Measurements from ENCODE around the gene SLC44A3.
A peak's percentile ranks its signal among the peaks of the same experiment; 100 is the strongest.

Gene SLC44A3

DNA sequence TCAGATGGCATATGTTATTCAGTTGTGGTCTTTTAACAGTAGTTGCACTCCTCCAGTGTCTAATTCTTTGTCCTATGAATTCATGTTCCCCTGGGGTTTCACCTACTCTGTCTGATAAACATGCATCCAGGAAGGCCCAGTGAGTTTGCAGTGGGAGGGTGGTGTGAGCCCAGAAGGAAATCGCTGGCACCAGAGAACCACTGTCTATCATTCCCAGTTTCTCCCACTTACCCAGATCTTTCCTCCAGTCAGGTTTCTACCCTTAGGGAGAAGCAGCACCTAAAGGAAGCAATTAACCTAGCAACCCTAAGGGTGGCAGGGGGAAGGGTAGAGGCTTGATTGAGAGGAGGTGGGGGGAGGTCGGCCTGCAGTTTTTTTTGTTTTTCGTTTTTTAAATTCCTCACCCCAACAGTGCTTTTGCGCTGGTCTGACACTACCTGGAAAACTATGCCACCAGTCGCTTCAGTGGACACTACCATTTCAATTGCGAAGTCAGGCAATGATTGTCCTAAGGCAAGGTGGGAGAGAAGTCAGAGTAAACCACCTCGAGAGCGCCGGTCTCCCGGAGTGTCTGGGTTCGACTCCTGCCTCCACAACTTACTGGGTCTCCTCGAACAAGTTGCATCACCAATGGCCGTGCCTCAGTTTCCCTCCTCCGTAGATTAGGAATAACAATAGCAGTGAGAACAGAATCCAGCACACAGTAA is 766 bp upstream of the SLC44A3 start:
- H3K9ac ChIP-seq (ENCODE audit: low read length) = no peak overlapping the region
- H3F3A ChIP-seq (ENCODE audit: insufficient read depth, low read length) = no peaks in the 10 kb centered on the region
- H3K27ac ChIP-seq (ENCODE audit: low read length) = no peak overlapping the region
- no peaks in the 10 kb centered on the region for H3K79me2 ChIP-seq (ENCODE audit: low read length)
- H3K4me1 ChIP-seq (ENCODE audit: low read length) = no peaks in the 10 kb centered on the region
- peak overlapping the region; percentile 38; the same call in 1 of the 2 replicates for H2AFZ ChIP-seq (ENCODE audit: low read length)
- TF ChIP-seq EZH2 (optimal IDR thresholded peaks at IDR 0.05; ENCODE audit: low read depth, low read length) (no peak), EZH2phosphoT487 (IDR thresholded peaks at IDR 0.05; ENCODE audit: low read length) (no peak)
- TF ChIP-seq, protein P1, sequence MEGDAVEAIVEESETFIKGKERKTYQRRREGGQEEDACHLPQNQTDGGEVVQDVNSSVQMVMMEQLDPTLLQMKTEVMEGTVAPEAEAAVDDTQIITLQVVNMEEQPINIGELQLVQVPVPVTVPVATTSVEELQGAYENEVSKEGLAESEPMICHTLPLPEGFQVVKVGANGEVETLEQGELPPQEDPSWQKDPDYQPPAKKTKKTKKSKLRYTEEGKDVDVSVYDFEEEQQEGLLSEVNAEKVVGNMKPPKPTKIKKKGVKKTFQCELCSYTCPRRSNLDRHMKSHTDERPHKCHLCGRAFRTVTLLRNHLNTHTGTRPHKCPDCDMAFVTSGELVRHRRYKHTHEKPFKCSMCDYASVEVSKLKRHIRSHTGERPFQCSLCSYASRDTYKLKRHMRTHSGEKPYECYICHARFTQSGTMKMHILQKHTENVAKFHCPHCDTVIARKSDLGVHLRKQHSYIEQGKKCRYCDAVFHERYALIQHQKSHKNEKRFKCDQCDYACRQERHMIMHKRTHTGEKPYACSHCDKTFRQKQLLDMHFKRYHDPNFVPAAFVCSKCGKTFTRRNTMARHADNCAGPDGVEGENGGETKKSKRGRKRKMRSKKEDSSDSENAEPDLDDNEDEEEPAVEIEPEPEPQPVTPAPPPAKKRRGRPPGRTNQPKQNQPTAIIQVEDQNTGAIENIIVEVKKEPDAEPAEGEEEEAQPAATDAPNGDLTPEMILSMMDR (IDR thresholded peaks at IDR 0.05; ENCODE audit: low read length) = no peak
- no peaks in the 10 kb centered on the region for H3K36me3 ChIP-seq (replicated peaks; ENCODE audit: insufficient read depth, low read length)
- H3K4me2 ChIP-seq (ENCODE audit: low read depth, low read length) = peak overlapping the region; percentile 60; the same call in 1 of the 2 replicates
- H3K4me3 ChIP-seq (ENCODE audit: low read length) = peak overlapping the region; percentile 46; the same call in 1 of the 2 replicates
- no peaks in the 10 kb centered on the region for H3K27me3 ChIP-seq (replicated peaks; ENCODE audit: insufficient read depth, low read length)
- H3K9me3 ChIP-seq (replicated peaks; ENCODE audit: insufficient read depth, low read length) = no peaks in the 10 kb centered on the region
- no peaks in the 10 kb centered on the region for H4K20me1 ChIP-seq (ENCODE audit: insufficient read depth, low read length)
- no peak for DNase-seq
- no peaks in the 10 kb centered on the region for H3K9me2 ChIP-seq (replicated peaks; ENCODE audit: insufficient read depth, low read length)

DNA sequence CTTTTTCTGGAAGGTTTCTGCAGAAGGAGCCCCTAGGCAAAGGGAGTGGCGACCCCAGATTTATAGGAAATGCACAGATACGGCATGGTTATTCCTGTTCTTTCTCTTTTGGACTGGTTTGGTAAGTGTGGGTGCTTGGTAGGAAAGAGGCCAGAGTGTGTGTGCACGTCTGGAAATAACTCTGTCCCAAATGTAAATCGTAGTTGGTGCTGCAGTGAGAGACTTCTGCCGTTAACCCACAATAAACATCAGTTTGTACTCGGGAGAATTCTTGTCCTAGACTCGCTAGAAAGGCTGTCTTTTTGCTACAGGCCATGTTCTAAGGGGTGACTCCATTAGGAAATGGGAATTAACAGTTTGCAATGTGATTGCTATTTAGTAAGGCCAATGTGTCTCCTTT is 779 bp downstream of the SLC44A3 start:
- no peak overlapping the region for H2AFZ ChIP-seq (ENCODE audit: low read length)
- H3K9me3 ChIP-seq (replicated peaks; ENCODE audit: insufficient read depth, low read length) = no peaks in the 10 kb centered on the region
- H3K79me2 ChIP-seq (ENCODE audit: low read length) = no peaks in the 10 kb centered on the region
- no peak overlapping the region for H3K27ac ChIP-seq (ENCODE audit: low read length)
- no peaks in the 10 kb centered on the region for H3F3A ChIP-seq (ENCODE audit: insufficient read depth, low read length)
- no peak for DNase-seq
- no peak overlapping the region for H3K9ac ChIP-seq (ENCODE audit: low read length)
- H3K9me2 ChIP-seq (replicated peaks; ENCODE audit: insufficient read depth, low read length) = no peaks in the 10 kb centered on the region
- no peak for TF ChIP-seq EZH2 (optimal IDR thresholded peaks at IDR 0.05; ENCODE audit: low read depth, low read length)
- TF ChIP-seq, protein P1 (IDR thresholded peaks at IDR 0.05; ENCODE audit: low read length) = no peak
- TF ChIP-seq EZH2phosphoT487 (IDR thresholded peaks at IDR 0.05; ENCODE audit: low read length) = no peak
- no peaks in the 10 kb centered on the region for H3K27me3 ChIP-seq (replicated peaks; ENCODE audit: insufficient read depth, low read length)
- no peaks in the 10 kb centered on the region for H3K4me1 ChIP-seq (ENCODE audit: low read length)
- no peak overlapping the region for H3K4me3 ChIP-seq (ENCODE audit: low read length)
- H3K36me3 ChIP-seq (replicated peaks; ENCODE audit: insufficient read depth, low read length) = no peaks in the 10 kb centered on the region
- no peaks in the 10 kb centered on the region for H4K20me1 ChIP-seq (ENCODE audit: insufficient read depth, low read length)
- H3K4me2 ChIP-seq (ENCODE audit: low read depth, low read length) = no peak overlapping the region

DNA sequence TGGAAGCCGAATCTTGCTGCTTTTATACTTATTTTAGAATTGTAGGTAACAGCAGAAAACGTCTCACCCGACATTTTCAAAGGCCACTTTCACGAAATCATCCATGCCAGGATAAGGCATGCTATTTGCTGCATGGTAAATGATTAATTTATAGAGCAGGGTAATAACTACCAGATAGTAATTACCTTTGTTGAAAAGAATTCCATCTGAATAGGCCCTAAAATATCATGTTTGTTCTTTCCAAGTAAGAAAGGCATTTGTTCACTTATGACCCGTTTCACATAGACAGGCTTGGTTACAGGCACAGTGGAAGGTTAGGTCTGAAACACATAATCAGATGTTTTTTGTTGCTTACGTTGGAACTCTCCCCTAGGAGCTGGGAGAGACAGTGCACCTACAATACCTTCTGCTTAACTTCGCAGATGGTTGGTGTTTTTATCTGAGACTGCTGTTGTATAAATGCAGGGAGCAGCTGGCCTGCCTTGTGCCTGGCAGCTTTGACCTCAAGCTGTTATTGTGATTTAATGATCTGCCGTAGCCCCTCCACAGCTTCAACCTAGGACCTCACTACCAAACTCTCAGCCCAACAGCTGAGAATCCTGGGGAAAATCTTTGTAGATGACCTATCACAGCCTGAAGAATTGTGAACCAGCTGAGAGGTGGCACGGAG is 1.6 kb downstream of the SLC44A3 start:
- H3F3A ChIP-seq (ENCODE audit: insufficient read depth, low read length) = no peaks in the 10 kb centered on the region
- H3K9me2 ChIP-seq (replicated peaks; ENCODE audit: insufficient read depth, low read length) = no peaks in the 10 kb centered on the region
- no peak overlapping the region for H3K4me2 ChIP-seq (ENCODE audit: low read depth, low read length)
- no peak for DNase-seq
- H3K9me3 ChIP-seq (replicated peaks; ENCODE audit: insufficient read depth, low read length) = no peaks in the 10 kb centered on the region
- no peaks in the 10 kb centered on the region for H4K20me1 ChIP-seq (ENCODE audit: insufficient read depth, low read length)
- H3K27ac ChIP-seq (ENCODE audit: low read length) = no peak overlapping the region
- no peak overlapping the region for H3K9ac ChIP-seq (ENCODE audit: low read length)
- H3K36me3 ChIP-seq (replicated peaks; ENCODE audit: insufficient read depth, low read length) = no peaks in the 10 kb centered on the region
- no peaks in the 10 kb centered on the region for H3K27me3 ChIP-seq (replicated peaks; ENCODE audit: insufficient read depth, low read length)
- TF ChIP-seq, protein P1 (IDR thresholded peaks at IDR 0.05; ENCODE audit: low read length) = no peak
- TF ChIP-seq EZH2 (optimal IDR thresholded peaks at IDR 0.05; ENCODE audit: low read depth, low read length) (no peak), EZH2phosphoT487 (IDR thresholded peaks at IDR 0.05; ENCODE audit: low read length) (no peak)
- no peaks in the 10 kb centered on the region for H3K4me1 ChIP-seq (ENCODE audit: low read length)
- no peaks in the 10 kb centered on the region for H3K79me2 ChIP-seq (ENCODE audit: low read length)
- H2AFZ ChIP-seq (ENCODE audit: low read length) = no peak overlapping the region
- no peak overlapping the region for H3K4me3 ChIP-seq (ENCODE audit: low read length)
